ENCODE data around the gene HDLBP.
"Not testable (repeated sequence)": the region's sequence is repeated elsewhere in the genome, so short reads cannot be mapped to it uniquely, and the experiment has no call there.

The HDLBP gene

GRCh38 chr2:241334813-241335212 is 19.3 kb upstream of the HDLBP start:
- ATAC-seq = no peak

DNA sequence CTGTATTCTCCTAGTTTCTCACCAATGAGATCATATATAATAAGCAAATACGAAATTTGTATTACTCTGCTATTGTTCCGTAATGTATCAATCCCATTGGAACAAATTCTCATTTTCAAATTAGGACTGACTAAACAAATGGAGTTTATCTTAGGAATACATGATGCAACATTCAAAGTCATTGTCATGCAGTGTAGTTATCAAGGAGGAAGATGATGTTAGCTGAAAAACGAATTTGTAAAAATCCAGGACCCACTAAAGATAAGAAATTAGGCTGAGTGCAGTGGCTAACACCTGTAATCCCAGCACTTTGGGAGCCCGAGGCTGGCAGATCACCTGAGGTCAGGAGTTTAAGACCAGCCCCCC is 15.1 kb upstream of the HDLBP start:
- ATAC-seq = no peak

GRCh38 chr2:241329669-241330615 is 14.5 kb upstream of the HDLBP start:
- ATAC-seq = no peak

- ATAC-seq = no peak
These were observed 9.8 kb upstream of the HDLBP start for GRCh38 chr2:241325257-241325656.

GRCh38 chr2:241324775-241325174 is 9.3 kb upstream of the HDLBP start:
- no peak for ATAC-seq

GRCh38 chr2:241323778-241324177 is 8.3 kb upstream of the HDLBP start:
- peak in 1 of 2 donors; percentile 27 for ATAC-seq

GRCh38 chr2:241321886-241322285 is 6.4 kb upstream of the HDLBP start:
- ATAC-seq = no peak

- no peak for ATAC-seq
These were observed 5.6 kb upstream of the HDLBP start for GRCh38 chr2:241321033-241321432.

DNA sequence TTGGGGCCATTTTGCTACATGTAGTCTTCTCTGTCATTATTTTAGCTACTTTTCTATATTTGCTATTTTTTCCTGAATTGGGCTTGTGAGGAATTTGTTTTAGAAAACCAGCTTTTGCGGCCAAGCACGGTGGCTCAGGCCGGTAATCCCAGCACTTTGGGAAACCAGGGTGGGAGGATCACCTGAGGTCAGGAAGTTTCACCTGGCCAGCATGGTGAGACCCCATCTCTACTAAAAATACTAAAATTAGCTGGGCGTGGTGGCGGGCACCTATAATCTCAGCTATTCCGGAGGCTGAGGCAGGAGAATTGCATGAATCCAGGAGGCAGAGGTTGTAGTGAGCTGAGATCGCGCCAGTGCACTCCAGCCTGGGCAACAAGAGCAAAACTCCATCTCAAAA is 4.9 kb upstream of the HDLBP start:
- ATAC-seq = no peak

- ATAC-seq = not testable (repeated sequence)
These were observed 3.4 kb upstream of the HDLBP start for GRCh38 chr2:241318830-241319229.

DNA sequence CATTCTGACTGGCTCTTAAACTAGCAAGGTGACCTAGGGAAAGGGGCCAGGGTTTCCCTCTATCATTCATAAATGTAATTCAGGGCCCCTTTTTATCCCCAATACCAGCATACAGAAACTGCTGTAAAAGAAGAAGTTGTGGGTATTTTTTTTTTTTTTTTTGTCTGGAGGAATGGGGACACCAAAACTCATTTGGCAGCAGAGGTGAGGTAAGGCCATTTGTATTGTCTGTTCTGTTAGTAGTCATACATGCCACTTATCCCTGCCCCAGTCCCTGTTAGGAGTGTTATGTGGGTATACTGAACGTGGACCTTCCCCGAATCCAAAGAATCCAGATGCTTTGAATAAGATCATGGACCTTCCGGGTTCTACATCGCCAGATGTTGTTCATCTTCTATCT is 1.9 kb upstream of the HDLBP start:
- no peak for ATAC-seq

- no peak for ATAC-seq
These were observed 1.4 kb upstream of the HDLBP start for GRCh38 chr2:241316825-241317224.

GRCh38 chr2:241315879-241316631 is 583 bp upstream of the HDLBP start, which contains the start of gene SEPTIN2:
Gene SEPTIN2 (plus strand): TSS chr2:241315925. CDS start chr2:241324233, 8,308 bp downstream.
- ATAC-seq = peak; percentile 39 to 47

- no peak for ATAC-seq
These were observed 1.0 kb downstream of the HDLBP start for GRCh38 chr2:241314226-241315092.

GRCh38 chr2:241313543-241314095 is 1.9 kb downstream of the HDLBP start:
- ATAC-seq = no peak

DNA sequence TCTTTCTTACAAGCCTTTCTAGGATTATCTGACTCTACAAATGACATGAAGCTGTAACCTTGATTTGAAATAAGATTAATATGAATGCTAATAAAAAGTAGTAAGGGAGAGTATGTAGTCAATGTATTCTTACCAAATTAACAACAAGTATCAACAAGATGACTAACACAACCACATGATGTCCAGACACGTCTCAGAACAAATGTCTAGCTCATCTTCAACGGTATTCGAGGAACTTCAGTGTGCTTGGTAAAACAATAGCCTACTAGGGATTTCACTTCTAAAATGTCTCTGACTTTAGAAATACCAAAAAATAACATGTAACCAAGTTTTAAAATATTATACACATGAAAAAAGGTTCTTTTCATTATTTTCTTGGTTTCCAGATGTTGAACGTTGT is 3.4 kb downstream of the HDLBP start:
- no peak for ATAC-seq

DNA sequence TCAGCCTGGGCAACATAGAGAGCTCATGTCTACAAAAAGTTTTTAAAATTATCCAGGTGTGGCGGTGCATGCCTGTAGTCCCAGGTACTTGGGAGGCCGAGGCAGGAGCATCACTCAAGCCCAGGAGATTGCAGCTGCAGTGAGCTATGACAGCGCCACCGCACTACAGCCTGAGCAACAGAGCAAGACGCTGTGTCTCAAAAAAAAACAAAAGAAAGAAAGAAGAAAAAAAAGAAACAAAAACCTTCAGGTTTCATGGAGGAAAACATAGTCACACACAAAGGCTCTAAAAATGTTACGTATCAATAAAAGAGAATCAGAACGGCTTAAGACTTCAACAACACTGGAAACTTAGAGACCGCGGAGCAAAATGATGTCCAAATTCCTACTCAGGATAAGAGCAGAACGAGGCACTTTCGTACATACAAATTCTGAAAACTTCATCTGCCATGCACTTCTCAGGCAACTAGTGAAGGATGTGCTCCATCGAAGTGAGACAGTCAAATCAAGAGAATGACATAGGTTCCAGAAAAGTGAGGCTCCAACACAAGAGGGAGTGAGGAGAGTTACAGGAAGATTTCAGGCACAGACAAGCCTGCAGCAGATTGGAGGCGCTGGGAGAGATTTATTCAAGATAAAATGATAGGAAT is 4.4 kb downstream of the HDLBP start:
- no peak for ATAC-seq

GRCh38 chr2:241309684-241310117 is 5.8 kb downstream of the HDLBP start:
- peak; percentile 97 for ATAC-seq

DNA sequence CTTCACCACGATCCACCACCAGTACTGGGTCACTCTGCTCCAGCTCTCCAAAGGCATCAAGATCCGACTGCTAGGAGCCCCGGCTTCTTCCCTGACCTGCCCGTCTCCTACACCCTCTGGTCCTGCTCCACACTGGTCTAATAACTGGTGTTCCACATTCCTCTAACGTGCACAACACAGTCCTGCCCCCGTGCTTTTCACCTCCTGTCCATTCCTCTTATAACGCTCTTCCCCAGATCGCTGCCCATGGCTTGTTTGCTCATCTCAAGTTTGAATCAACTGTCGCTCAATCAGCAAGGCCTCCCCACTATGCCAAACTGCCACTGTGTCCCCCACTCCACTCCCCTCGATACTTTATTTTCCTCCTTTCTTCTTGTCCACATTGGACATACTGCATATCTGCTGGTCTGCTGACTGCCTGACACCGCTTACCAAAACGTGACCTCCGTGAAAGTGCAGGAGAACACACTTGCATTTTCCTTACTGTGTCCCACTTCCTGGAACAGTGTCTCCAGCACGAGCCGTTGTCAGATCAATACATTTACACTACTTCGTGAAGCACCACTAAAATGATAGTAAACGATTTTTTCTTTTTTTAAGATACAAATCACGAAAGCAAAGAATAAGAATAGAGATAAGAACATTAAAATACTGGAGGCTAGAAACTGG is 6.5 kb downstream of the HDLBP start:
- no peak for ATAC-seq

DNA sequence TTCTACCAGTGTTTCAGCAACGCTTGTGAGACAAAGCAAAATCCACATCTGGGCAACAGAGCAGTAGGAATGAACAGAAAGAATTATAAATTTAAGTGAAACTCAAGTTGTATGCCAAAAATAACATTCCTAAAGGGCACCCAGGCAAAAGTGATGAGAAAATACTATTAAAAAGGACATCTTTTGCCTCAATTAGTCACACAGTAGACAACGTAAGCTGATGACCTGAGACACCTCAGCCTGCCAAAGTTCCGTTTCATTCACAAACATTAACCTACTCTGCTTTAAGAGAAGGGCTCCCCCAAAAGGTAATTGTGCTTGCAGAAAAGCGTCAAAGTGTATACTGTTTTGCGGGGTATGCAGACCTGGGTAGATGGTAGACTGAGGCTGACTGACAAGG is 7.2 kb downstream of the HDLBP start:
- no peak for ATAC-seq

- ATAC-seq = no peak
These were observed 8.4 kb downstream of the HDLBP start for GRCh38 chr2:241307055-241307454.

All from activated CD4-positive, CD25-positive, alpha-beta regulatory T cell treated with anti-CD3 and anti-CD28 coated beads, Interleukin-2, amount 50 U/mL, for 24 hours (primary cell).